Natural killer cell (primary cell): ENCODE data around the gene ZSCAN22. TPM values are rescaled to one million over a fixed set of nuclear protein-coding genes. Genes with fewer than 3 reads are reported as not detected.
"Not testable (repeated sequence)": the region's sequence is repeated elsewhere in the genome, so short reads cannot be mapped to it uniquely, and the experiment has no call there.

Experiments used
- ATAC-seq, 3 donors: fragments of 150-1000 bp in 2 of 3; fragments of 200-7000 bp in 1 of 3; cut with Tn5 transposase; 1 replicate in 1 of 3; 2 replicates in 2 of 3; pipeline ENCODE4 v1.10.0; 2021; ENCODE audit warnings: mild to moderate bottlenecking in 2 of 3, moderate library complexity in 2 of 3
- DNase-seq, 2 donors: peaks; one replicate each; pipeline versions ENCODE4 v3.0.0 to v3.0.0-alpha.2; 2013 to 2021; ENCODE audit warnings: mixed read lengths in 1 of 2
- H3K27ac ChIP-seq: one replicate; pipeline ENCODE4 v1.5.1; 2013; ENCODE audit warnings: mild to moderate bottlenecking, low read length
- H3K27me3 ChIP-seq: one replicate; pipeline ENCODE4 v1.6.1; 2013; ENCODE audit warnings: low read length; ENCODE audit not compliant: control insufficient read depth, insufficient read depth
- H3K36me3 ChIP-seq: one replicate; pipeline ENCODE4 v1.6.1; 2013; ENCODE audit warnings: low read length; ENCODE audit not compliant: control insufficient read depth, insufficient read depth
- H3K4me1 ChIP-seq: one replicate; pipeline ENCODE4 v1.6.1; 2013; ENCODE audit warnings: low read length; ENCODE audit not compliant: control insufficient read depth, insufficient read depth
- H3K4me3 ChIP-seq: one replicate; pipeline ENCODE4 v1.5.1; 2013; ENCODE audit warnings: low read length
- H3K9me3 ChIP-seq: one replicate; pipeline ENCODE4 v1.6.1; 2013; ENCODE audit warnings: low read length; ENCODE audit not compliant: control insufficient read depth, insufficient read depth
- H3K27ac Mint-ChIP-seq, 2 donors: one replicate each; pipeline ENCODE4 v1.8.0; 2022; ENCODE audit warnings: mild to moderate bottlenecking in 2 of 2, mixed read lengths in 2 of 2, moderate library complexity in 1 of 2
- H3K27me3 Mint-ChIP-seq, 2 donors: one replicate each; pipeline ENCODE4 v1.8.0; 2022; ENCODE audit warnings: low read depth in 2 of 2, mixed read lengths in 2 of 2
- H3K36me3 Mint-ChIP-seq: one replicate; pipeline ENCODE4 v1.8.0; 2022; ENCODE audit warnings: mixed read lengths
- H3K4me1 Mint-ChIP-seq, 2 donors: one replicate each; pipeline ENCODE4 v1.8.0; 2022; ENCODE audit warnings: mixed read lengths in 2 of 2
- H3K4me3 Mint-ChIP-seq: one replicate; pipeline ENCODE4 v1.8.0; 2022; ENCODE audit warnings: mild to moderate bottlenecking, moderate library complexity, mixed read lengths
- H3K9me3 Mint-ChIP-seq, 2 donors: one replicate each; pipeline ENCODE4 v1.8.0; 2022; ENCODE audit warnings: mixed read lengths in 2 of 2
- WGBS: methylation state at CpG from one replicate; pipeline ENCODE4 v1.1.7; 2013; ENCODE audit warnings: missing lambda C conversion rate; ENCODE audit not compliant: insufficient coverage; 5-methylcytosine and 5-hydroxymethylcytosine counted together
- intact Hi-C: fragments of 100-400 bp; cut with micrococcal nuclease; formaldehyde crosslinking; loops from one replicate; pipeline ENCODE4 v1.14.2; 2022
- total RNA-seq, 4 donors: library from RNA; stranded (reverse); fragments of 120-200 nt in 1 of 4; gene quantifications; one replicate each; pipeline versions ENCODE4 v1.2.3 to v1.2.4, GENCODE V29; 2013 to 2022
- TF ChIP-seq, protein P1 (sequence below): fragments of 200-600 bp; IDR thresholded peaks from one replicate; pipeline ENCODE4 v1.8.0; 2022; ENCODE audit warnings: antibody characterized with exemption

The ZSCAN22 gene
- total RNA-seq, 3 donors from 2014 or later (not counting 1 experiment from before 2014, with no cell fraction given): 2.9 to 4.8 (median 3.2) TPM

DNA sequence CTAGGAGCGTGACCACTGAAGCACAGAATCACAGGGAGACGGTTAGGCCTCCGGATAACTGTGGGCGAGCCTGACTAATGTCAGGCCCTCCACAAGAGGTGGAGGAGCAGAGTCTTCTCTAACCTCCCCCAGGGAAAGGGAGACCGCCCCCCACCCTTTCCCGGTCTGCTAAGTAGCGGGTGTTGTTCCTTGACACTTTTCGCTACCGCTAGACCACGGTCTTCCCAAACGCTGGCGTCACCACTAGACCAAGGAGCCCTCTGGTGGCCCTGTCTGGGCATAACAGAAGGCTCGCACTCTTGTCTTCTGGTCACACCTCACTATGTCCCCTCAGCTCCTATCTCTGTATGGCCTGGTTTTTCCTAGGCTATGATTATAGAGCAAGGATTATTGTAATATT lies 16.1 kb upstream of the ZSCAN22 start:
- H3K9me3 Mint-ChIP-seq, H3K27ac ChIP-seq, ATAC-seq, H3K4me1 ChIP-seq, intact Hi-C loops, H3K4me3 ChIP-seq, H3K27me3 ChIP-seq, H3K27me3 Mint-ChIP-seq, H3K9me3 ChIP-seq, H3K4me3 Mint-ChIP-seq: not testable (repeated sequence)
- 95% methylated on average over 11 of the region's 13 CpGs for WGBS
- H3K36me3 Mint-ChIP-seq: peaks cover 19% of the 10 kb centered on the region
- peaks cover 30 to 41% of the 10 kb centered on the region in 2 donors for H3K4me1 Mint-ChIP-seq
- peak overlapping the region; percentile 56 to 58 for H3K27ac Mint-ChIP-seq
- peaks cover 68% of the 10 kb centered on the region for H3K36me3 ChIP-seq
- peak in 1 of 2 donors; percentile 22 for DNase-seq
- TF ChIP-seq, protein P1, sequence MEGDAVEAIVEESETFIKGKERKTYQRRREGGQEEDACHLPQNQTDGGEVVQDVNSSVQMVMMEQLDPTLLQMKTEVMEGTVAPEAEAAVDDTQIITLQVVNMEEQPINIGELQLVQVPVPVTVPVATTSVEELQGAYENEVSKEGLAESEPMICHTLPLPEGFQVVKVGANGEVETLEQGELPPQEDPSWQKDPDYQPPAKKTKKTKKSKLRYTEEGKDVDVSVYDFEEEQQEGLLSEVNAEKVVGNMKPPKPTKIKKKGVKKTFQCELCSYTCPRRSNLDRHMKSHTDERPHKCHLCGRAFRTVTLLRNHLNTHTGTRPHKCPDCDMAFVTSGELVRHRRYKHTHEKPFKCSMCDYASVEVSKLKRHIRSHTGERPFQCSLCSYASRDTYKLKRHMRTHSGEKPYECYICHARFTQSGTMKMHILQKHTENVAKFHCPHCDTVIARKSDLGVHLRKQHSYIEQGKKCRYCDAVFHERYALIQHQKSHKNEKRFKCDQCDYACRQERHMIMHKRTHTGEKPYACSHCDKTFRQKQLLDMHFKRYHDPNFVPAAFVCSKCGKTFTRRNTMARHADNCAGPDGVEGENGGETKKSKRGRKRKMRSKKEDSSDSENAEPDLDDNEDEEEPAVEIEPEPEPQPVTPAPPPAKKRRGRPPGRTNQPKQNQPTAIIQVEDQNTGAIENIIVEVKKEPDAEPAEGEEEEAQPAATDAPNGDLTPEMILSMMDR: peak; percentile 20

DNA sequence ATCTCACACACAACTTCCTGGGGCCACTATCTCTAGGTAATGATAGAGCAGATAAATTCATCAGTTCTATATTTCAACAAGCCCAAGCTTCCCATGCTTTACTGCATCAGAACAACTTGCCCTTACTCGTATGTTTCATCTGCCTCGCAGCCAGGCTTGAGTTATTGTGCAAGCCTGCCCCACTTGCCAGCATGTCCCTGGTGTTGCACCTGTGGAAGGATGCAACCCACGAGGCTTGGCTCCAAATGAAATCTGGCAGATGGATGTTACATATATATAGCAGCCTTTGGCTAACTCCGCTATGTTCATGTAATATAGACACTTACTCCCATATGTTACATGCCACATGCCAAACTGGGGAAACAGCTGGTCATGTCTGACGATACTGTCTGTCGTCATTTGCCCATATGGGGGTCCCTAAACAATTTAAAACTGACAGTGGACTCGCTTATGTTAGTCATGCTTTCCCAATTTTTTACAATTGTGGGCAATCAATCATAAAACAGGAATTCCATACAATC lies 15.4 kb upstream of the ZSCAN22 start:
- Mint-ChIP-seq H3K4me3 (no peak overlapping the region), H3K27ac (peak overlapping the region; percentile 56 to 58), H3K36me3 (peaks cover 19% of the 10 kb centered on the region), H3K27me3 (no peaks in the 10 kb centered on the region), H3K9me3 (no peaks in the 10 kb centered on the region), H3K4me1 (peaks cover 23 to 34% of the 10 kb centered on the region in 2 donors)
- ATAC-seq (no peak), DNase-seq (no peak)
- intact Hi-C loops: no loop called here
- Histone ChIP-seq H3K27me3 (no peaks in the 10 kb centered on the region), H3K27ac (no peak overlapping the region), H3K4me1 (peaks cover 1% of the 10 kb centered on the region), H3K9me3 (no peaks in the 10 kb centered on the region), H3K36me3 (peaks cover 71% of the 10 kb centered on the region), H3K4me3 (no peak overlapping the region)
- TF ChIP-seq, protein P1: no peak
- WGBS: 96% methylated on average over 7 of the region's 7 CpGs

DNA sequence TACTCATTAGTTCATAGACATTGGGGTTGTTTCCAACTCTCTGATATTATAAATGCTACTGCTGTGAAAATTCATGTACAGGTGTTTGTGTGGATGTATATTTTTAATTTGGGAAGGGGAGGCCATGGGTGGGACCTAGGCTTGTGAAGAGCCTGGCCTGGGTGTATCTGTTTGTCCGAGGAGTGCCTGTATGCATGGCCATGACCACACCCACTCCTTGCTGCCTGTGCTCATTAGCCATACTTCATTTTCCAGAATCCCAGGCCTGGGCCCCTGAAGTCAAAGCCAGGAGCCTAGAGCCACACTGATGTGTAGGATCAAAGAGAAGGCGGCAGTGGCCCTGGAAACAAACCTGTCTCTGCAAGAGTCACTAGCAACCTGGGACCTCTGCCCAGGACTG lies 11.2 kb upstream of the ZSCAN22 start:
- Mint-ChIP-seq H3K9me3 (no peaks in the 10 kb centered on the region), H3K27ac (peak overlapping the region in 1 of 2 donors; percentile 7), H3K4me3 (no peak overlapping the region), H3K36me3 (peaks cover 19% of the 10 kb centered on the region), H3K27me3 (no peaks in the 10 kb centered on the region), H3K4me1 (peaks cover 4 to 5% of the 10 kb centered on the region in 2 donors)
- H3K9me3 ChIP-seq: no peaks in the 10 kb centered on the region
- H3K4me1 ChIP-seq: no peaks in the 10 kb centered on the region
- no peak overlapping the region for H3K27ac ChIP-seq
- no peaks in the 10 kb centered on the region for H3K27me3 ChIP-seq
- H3K36me3 ChIP-seq: peaks cover 42% of the 10 kb centered on the region
- H3K4me3 ChIP-seq: no peak overlapping the region
- TF ChIP-seq, protein P1: no peak
- DNase-seq (no peak), ATAC-seq (peak in 1 of 3 donors; percentile 9)
- 98% methylated on average over 2 of the region's 2 CpGs for WGBS
- intact Hi-C loops: no loop called here
